Measurements from ENCODE around the gene FUZ.

The FUZ gene

GRCh38 chr19:49812997-49813861 lies at the start of gene FUZ:
TSS of gene FUZ (minus strand) at chr19:49813292. CDS start at chr19:49813106, 186 bp downstream.
- peak; percentile 97 for DNase-seq (ENCODE audit: low spot score)

DNA sequence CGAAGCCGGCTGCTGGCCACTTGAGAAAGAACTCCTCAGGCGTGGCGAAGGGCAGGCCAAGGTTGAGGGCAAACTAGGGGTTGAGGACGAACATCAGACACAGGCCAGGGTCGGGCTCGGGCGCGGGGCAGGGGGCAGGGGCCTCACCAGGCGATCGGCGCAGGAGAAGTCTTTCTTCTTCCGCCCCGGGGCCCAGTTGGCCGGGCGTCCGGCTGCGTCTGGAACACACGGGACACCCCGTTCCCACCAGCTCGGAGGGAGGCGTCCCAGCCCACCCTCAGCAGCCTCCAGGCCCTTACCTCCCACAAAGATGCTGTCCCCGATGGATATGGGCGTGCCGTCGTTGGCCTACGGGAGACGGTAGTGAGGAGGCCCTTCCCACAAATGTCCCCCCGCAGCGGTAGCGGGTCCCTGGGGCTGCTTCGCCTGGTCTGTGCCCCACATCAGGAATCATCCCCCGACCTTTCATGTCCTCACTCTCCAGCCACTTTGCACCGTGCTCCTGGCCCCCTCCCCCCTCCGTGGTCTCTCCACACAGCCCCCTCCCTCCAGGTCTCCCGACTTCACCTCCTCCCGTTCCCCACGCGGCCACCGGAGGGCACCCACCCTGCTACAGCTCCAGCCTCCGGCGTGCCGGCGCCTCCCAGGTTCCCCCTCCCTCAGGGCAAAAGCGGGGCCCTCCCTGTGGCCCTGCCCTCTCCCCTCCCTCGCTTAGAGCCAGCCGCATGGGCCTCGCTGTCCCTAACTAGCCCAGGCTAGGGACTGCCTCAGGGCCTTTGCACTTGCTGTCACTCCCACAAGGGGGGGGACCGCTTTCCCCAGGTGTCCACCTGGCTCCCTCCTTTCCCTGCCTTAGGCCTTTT lies 49.5 kb upstream of the FUZ start:
- DNase-seq (ENCODE audit: low spot score): no peak

DNA sequence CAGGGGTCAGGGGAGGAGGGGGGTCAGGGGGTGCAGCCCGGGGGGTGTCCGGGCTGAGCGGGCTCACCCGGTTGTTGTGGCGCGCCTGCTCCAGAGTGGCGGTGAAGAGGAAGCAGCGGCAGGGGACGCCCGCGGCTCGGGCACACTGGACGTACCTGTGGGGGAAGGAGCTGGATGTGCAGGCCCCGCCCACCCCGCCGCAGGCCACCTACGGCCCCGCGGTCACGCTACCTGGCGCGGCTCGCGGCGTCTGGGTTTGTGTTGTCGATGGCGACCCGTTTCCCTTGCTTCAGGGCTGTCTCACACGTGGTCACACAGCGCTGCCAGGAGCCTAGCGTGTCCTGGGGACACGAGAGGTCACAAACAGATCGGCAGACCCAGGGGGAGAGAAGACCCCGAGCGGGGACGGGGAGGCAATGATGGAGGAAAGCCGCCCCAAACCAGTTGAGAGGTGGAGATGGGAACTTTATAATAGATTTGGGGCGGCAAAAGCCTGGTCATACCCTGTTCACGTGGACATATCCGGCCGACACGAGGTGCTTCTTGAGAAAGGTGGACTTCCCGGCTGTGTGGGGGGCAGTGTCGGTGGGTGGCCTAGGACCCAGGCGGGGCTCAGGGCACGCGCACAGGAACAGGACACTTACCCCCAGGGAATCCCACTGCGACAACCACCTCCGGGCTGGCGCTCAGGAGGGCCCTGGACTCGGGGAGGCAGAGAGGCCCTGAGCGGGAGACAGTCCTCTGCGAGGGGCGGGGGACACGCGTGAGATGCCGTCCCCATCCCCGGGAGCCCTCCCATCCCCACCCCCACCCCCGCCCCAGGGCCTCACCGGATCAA lies 48.7 kb upstream of the FUZ start:
- no peak for DNase-seq (ENCODE audit: low spot score)

DNA sequence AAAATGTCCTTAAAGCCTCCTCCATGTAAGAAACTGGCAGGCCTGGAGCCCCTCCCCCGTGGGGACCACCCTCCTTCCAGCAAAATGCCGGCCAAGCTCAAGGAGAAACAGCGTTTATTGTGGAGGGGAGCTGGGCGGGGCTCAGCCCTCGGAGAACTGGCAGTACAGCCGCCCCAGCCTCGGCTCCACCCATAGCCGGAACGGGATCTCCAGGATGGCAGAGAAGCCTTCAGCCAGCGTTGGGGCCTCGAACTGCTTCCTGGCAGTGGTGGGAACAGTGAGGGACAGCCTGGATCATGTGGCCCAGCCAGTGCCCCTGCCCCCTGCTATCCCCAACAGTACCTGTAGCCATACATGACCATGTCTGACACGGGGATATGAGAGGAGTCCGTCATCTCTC lies 48.0 kb upstream of the FUZ start:
- DNase-seq (ENCODE audit: low spot score): no peak

DNA sequence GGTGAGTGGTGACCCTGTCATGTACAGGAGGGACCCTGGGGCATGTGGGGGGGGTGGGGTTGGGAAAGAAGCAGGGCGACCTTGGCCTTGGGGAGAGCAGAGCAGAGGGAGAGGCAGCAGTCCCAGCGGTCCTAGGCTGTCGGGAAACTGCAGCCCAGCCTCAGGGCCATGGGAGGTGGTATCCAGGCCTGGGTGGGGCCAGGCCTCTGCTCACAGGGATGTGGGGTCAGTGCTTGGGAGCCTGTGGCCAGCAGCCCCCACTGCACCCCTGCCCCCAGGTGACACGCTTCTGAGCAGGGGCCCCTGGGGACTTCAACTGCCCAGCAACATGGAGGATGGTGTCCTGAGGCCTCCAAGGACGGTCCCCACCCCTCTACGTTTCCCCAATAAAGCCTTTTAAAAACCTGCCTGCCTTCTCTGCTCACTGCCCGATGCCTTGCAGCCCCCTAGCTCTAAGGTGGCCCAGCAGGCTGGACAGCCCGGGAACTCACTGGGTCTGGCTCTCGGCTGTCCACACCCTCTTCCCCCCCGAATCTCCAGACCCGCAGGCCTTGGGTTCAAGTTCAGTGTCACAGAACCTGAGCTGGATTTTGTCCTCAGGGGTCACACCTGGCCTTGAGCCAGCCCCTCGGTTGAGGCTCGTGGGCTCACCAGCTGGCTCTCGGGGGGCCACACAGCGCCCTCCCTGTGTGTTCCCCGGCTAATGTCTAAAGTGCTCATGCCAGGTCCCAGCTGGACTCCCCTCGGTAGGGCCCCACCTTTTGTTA lies 47.4 kb upstream of the FUZ start:
- no peak for DNase-seq (ENCODE audit: low spot score)

DNA sequence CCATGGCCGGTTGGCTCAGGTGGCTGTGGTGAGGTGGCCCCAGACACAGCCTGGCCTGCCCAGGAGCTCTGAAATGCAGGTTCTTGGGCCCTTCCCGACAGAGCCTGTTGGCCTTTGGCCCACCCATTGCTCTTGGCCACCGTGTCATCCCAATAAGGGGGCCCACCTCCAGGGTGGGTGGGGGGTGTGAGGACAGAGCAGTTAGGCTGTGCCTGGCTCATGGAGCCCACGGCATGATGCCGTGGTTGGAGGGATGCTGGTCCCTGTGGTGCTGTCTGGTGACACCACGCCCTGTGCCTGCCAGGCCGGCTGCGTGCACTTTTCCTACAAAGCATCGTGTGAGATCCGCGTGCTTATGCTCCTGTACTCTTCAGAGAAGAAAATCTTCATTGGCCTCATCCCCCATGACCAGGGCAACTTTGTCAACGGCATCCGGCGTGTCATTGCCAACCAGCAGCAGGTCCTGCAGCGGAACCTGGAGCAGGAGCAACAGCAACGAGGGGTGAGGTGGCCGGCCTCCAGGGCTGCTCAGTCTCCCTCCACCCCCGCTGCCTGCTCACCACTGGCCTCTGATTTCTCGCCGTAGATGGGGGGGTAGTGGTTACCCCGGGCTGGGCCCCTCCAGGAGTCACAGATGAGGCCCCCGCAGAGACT lies 46.7 kb upstream of the FUZ start:
- no peak for DNase-seq (ENCODE audit: low spot score)

GRCh38 chr19:49858088-49858985 lies 45.2 kb upstream of the FUZ start:
- no peak for DNase-seq (ENCODE audit: low spot score)

GRCh38 chr19:49857838-49858087 lies 44.7 kb upstream of the FUZ start:
- no peak for DNase-seq (ENCODE audit: low spot score)

DNA sequence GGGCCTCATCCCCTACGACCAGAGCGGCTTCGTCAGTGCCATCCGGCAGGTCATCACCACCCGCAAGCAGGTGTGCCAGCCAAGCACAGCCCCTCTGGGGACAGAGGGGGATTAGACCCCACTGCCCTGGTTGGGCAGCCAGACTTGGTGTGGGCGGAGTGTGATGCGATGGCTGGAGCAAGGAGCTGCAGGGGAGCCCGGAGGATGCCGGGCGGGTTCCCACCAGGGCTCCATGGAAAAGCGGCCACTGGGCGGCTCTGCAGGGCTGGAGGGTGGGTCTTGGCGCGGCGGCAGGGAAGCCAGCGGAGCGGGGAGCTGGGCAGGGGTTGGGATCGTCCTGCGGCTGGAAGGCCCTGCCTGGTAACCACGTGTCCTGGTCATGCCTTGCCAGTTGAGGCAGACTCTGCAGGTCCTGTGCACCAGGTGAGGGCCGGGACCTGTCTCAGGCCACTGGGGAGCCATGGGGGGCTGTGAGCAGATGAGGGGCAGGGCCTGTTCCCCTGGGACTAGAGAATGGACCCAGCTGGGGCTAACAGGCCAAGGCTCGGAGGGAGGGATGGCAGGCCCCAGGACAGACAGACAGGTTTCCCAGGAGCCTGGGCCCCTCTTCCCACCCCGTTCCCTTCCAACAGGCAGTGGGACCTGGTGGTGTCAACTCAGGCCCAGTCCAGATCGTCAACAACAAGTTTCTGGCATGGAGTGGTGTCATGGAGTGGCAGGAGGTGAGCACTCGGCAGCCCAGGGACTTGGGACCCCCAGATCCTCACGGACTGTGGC lies 44.2 kb upstream of the FUZ start:
- DNase-seq (ENCODE audit: low spot score): no peak

DNA sequence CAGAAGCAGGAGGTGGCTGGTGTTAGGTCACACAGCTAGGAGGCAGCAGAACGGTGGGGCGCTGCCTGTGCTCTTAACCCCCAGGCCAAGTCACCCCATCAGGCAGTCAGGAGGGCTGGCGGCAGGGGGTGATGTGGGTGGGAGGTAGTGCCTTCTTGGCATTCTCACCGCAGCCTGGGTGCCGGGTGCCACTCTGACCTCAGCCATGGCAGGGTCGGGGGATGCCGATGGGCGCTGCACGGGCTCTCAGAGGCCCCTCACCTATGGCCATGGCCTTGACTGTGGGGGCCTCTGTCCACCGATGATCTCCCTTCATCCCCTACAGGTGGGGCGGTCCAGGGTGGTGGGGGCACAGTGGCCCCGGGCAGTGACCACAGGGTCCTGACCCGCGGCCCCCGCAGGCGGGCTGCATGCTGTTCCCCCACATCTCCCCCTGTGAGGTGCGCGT lies 43.5 kb upstream of the FUZ start:
- DNase-seq (ENCODE audit: low spot score): no peak

DNA sequence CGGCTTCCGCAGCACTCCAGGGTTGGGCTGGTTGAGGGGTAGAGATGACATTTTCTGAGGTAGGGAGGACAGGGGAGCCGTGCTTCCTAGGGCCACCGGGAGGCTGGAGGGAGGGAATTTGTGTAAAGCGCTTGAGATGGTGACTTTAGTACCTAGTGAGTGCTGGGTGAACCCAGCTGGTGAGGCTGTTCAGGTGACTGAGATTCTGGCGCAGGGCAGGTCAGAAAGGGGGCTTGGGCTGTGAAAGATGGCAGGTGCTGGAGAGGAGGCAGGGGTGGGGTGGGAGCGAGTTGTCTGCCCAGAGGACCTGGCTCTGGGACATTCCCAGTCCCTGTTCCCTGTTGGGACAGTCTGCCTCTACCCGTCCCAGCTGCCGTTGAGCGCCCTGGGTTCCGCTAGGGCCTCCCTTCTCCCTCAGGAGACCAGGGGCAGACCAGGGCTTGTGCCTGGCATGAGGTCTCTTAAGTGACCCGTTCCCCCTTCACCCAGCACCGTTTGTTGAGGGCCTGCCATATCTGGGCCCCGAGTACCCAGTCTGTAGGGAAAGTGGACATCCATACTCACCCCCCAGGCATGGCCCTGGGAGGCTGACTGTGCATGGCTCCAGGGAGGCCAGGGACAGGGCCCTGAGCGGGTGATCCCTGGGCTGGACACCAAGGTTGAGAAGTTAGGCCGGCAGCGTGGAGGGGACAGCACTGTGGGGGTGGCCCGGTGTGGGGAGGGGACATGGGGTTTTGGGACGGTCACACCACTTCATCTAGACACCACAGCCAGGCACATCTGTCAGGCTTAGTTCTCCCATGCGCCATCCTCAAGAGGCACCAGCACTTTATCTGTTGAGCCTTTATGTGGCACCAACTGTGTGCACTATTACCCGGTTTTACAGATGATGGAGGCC lies 42.8 kb upstream of the FUZ start:
- DNase-seq (ENCODE audit: low spot score): no peak

DNA sequence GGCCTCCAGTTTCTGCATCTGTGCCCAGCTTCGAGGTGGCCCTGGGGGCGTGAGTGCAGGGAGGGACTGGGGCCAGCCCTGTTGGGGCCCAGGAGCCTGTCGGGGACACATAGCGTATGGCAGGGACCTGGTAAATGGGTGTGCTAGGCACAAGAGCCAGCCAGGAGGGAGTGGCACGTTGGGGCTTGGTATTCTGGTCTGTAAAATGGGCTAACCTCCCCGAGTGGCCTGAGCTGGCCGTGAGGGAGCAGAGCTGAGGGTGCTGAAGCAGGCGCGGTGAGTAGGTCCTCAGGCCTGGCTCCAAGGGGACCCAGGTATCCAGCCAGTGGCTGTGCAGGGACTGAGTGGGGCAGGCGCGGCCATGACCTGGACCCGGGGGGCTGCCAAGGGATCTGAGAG lies 42.2 kb upstream of the FUZ start:
- no peak for DNase-seq (ENCODE audit: low spot score)

DNA sequence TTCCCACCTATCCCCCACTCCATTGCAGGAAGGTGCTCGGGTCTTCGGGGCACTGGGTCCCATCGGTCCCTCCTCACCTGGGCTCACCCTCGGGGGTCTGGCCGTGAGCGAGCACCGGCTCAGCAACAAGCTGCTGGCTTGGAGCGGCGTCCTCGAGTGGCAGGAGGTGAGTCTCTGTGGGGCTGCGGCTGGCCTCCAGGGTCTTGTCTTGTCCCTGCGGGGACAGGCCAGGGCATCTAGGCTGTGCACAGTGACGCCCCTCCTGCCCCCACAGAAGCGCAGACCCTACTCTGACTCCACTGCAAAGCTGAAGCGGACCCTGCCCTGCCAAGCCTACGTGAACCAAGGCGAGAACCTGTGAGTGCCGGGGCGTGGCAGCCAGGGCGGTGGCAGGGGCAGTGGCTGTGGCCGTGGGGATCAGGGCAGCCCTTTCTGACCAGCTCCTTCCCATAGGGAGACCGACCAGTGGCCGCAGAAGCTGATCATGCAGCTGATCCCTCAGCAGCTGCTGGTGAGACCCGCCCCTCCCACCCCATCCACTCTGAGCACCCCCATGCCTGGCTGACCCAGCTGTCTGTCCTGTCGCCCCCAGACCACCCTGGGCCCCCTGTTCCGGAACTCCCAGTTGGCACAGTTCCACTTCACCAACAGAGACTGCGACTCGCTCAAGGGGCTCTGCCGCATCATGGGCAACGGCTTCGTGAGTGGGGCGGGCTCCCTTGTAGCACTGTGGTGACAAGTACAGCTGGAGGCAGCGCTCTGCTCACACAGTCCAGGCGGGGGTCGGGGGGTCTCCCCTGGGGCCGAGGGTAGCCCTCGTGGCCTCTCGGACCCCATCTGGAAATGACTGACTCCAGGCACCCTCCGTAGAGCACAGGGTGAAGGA lies 41.5 kb upstream of the FUZ start:
- no peak for DNase-seq (ENCODE audit: low spot score)

DNA sequence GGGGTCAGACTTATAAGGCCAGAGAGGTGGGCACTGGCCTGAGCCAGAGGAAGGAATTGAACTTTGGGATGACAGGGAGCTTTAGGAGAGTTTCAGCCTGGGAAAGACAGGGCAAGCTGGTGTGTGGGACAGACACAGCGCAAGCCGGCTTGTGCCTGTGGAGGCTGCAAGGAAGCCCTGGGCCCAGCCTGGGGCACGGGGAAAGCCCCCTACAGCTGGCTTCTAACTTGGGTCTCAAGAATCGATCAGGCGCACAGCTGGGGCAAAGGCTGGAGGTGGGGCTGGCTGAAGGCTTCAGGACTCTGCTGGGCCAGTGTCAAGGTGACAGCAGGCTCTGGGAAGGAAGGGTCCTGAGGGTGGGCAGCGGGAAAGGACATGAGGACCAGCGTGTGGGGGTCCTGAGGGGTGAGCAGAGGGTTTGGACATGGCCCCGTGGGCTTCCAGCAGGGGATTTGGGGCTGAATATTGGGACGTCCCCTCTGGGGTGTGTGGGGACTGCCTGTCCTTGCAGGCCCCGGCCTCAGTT lies 40.8 kb upstream of the FUZ start:
- no peak for DNase-seq (ENCODE audit: low spot score)

DNA sequence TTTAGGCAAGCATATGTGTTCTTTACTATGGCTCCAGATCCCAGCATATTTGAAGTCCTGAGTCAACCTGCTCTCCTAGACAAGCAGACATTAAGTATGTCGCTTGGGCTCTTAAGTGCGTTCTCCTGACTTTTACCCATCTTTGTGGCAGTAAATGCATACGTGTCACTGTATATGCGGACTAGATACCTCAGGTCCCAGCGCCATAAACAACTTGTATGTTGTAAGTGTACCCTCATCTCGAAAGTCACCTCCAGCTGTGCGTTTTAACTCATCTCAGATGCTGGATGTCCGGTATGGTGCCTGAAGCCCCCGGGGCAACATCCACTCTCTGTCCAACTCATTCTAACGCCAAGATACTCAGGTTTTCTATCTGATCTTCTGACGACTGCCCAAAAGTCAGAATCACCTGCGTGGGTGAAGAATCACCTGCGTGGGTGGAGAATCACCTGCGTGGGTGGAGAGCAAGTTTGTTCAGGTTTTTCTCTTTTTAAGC lies 39.6 kb upstream of the FUZ start:
- DNase-seq (ENCODE audit: low spot score): no peak

GRCh38 chr19:49851456-49852259 lies 38.6 kb upstream of the FUZ start:
- DNase-seq (ENCODE audit: low spot score): peak; percentile 38
